Activated CD4-positive, alpha-beta T cell treated with anti-CD3 and anti-CD28 coated beads, Interleukin-10, Interleukin-2, amounts not matched to agents 100 ng/mL and 50 ng/mL, durations not matched to agents 16 hours and 8 hours (primary cell): ENCODE data around the gene PLD1.

Experiments
- DNase-seq: peaks from one replicate; pipeline ENCODE4 v3.0.0-alpha.2; 2020

Gene PLD1

DNA sequence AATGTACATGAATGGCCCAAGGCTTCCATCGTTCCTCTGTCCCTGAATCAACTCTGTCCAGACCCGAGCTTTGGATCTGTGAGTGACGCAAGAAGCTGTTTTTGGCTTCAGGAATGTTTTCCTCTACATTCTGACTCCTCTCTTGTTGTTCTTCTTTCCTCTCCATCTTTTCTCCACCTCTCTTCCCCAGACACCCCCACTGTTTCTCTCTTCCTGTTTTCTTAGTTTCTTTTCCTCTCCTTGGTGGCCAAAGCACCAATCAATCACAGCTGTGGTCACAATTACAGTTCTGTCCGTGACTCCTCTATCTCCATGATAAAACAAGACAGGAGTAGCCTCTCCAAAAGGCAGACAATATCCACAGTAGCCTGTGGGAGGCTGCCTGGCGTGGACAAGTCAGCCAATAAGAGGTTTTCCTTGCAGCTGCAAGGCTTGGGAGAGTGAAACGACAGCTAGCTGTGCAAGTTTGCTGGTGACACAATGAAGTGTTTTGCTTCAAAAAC is 28.0 kb upstream of the PLD1 start:
- DNase-seq = no peak

DNA sequence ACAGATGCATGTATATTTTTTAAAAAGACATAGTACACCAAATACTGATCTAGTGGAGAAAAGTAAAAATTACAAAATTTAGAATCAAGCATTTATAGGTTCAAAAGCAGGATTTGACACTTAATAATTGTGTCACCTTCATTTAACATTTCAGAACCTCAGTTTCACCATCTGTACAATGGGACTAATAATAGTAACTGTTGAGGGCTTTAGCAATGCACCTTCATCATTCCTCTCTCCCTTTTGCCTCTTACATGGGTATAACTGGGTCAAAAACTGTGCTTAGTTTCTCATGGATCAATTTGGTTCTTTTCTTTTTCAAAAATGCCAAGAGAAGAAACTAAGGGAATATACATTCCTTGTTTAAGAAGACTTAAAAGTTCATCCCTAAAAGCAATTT is 27.4 kb upstream of the PLD1 start:
- DNase-seq = no peak

DNA sequence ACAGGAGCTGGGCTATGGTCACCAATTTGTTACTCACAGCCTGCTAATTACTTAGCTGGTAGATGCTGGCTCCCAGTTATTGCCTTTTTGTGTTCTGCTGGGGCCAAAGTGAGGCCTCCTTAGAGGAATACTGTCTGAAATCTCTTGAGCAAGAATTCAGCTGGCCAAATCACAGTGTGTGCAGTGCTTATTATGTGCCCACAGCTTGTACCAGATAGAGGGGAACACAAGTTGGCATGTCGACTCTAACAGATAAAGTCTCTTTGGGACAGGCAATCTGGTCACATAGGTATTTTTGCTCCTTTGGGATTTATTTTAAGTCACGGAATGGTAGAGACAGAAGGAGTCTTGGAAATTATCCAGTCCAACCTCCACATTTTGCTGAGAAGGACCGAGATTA is 26.6 kb upstream of the PLD1 start:
- no peak for DNase-seq

DNA sequence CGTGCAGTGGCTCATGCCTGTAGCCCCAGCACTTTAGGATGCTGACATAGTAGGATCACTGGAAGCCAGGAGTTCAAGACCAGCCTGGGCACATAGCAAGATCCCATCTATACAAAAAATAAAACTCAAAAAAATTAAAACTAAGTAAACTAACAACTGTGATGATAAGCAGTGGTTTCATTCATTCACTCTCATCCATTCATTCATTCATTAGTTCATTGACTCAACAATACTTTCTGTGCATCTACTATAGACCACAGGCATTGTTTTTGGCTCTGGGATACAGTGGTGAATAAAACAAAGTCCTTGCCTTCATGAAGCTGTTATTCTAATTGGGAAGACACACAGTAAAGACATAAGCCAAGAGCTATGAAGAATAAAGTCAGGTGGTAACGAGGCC is 25.3 kb upstream of the PLD1 start:
- no peak for DNase-seq

- DNase-seq = no peak
These were observed 24.8 kb upstream of the PLD1 start for GRCh38 chr3:171835116-171835515.

GRCh38 chr3:171834461-171834801 is 24.1 kb upstream of the PLD1 start:
- DNase-seq = no peak

- peak; percentile 35 for DNase-seq
These were observed 23.6 kb upstream of the PLD1 start for GRCh38 chr3:171833789-171834460.

GRCh38 chr3:171832989-171833388 is 22.7 kb upstream of the PLD1 start:
- DNase-seq = no peak

DNA sequence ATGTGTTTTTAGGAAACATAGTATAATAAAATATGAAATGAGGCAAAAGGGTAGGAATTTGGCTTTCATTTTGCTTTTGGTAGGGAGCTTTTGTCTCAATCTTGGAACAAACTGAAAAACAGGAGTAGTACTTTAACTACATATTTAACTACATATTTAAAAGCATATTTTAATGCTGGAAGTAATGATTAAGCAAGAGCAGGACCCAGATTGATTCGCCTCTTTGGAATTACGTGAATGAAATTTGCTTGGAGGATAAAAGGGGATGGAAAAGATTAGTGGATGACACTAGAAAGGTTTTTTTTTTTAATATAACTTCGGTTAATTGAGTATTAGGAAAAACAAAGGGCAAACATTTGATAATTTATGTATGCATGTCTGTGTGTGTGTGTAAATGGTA is 21.7 kb upstream of the PLD1 start:
- DNase-seq = no peak

DNA sequence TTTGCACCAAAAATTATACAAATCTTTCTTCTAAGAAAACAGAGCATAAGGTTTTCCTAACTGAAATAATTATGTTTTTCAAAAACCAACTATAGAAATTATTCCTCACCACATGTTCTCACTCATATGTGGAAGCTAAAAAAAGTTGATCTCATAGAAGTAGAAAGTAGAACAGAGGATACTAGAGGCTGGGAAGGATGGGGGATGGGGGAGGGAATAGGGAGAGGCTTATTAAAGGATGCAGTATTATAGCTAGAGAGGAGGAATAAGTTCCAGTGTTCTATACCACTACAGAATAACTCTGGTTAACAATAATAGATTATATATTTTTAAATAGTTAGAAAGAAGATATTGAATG is 20.2 kb upstream of the PLD1 start:
- no peak for DNase-seq

- DNase-seq = peak; percentile 29
These were observed 19.7 kb upstream of the PLD1 start for GRCh38 chr3:171829841-171830517.

DNA sequence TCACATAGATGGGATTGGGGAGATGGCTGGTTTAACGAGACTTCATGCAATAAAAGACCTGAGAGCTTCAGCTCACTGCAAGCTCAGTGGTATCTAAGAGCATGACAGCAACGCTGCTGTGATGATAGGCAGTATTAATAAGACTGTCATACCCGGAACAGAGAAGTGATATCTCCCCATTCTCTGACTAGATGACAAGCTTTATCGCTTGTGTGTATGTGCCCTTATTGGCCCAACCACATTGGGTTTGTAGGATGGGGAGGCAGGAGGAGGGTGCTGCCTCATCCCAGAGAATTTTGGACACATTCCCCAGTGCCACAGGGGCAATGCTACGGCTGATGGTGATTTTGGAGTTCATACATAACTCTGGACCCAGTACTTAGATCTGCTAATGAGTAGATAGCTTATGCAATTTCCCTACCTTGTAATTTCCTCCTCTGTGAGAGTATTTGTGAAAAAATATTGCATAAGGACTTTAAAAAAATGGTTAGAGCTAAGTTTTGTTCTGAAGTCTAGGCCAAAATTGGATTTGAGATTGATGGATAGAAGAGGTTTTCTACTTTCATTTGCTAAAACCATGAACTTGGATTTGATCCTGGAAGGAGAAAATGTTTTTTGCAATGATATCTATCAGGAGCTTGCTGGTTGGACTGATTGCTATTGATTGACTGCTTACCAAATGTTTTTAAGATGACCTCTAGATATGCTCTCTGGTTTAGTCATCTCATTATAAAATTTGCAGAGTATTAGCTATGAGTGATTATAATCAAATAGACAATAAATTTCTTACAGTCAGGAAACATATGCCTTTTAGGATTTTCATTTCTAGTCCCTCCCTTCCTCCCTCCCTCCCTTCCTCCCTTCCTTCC is 18.9 kb upstream of the PLD1 start:
- DNase-seq = no peak

GRCh38 chr3:171827836-171828458 is 17.7 kb upstream of the PLD1 start:
- peak; percentile 25 for DNase-seq

DNA sequence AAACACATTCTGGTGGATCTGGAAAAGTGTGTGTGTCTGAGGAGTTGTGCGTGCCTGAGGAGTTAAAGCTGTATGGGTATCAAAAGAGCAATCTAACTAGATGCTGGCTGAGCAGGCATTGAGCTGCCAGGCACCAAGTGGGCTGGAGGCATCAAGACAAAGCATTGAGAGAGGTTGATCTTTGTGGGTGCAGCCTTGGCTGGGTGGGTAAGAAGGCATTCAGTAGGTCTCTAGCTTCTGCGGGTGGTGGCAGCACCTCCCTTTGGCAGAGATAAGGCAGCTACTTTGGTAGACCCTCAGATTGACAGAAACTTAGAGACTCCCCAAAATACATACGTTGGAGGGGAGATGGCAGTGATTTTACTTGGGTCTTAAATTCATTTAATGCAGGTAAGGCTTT is 17.1 kb upstream of the PLD1 start:
- no peak for DNase-seq

- no peak for DNase-seq
These were observed 15.0 kb upstream of the PLD1 start for GRCh38 chr3:171825222-171825828.

DNA sequence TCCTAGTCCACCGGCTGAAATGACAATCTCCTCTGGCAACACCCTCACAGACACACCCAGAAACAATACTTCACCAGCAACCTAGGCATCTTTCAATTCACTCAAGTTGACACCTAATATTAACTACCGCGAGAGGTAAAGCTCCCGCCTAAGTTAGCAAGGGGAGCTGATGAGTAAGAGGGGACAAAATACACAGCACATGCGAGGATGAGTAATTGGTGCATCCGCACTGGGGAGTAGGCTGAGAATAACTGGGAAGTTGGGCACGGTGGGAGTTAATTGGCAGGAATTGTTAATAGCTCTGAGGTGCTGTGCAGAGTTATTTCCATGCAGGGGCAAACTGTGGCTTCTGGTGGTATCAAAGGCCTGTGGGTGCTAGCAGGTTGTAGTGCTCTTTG is 14.5 kb upstream of the PLD1 start:
- no peak for DNase-seq

GRCh38 chr3:171824116-171824515 is 13.8 kb upstream of the PLD1 start:
- DNase-seq = no peak

DNA sequence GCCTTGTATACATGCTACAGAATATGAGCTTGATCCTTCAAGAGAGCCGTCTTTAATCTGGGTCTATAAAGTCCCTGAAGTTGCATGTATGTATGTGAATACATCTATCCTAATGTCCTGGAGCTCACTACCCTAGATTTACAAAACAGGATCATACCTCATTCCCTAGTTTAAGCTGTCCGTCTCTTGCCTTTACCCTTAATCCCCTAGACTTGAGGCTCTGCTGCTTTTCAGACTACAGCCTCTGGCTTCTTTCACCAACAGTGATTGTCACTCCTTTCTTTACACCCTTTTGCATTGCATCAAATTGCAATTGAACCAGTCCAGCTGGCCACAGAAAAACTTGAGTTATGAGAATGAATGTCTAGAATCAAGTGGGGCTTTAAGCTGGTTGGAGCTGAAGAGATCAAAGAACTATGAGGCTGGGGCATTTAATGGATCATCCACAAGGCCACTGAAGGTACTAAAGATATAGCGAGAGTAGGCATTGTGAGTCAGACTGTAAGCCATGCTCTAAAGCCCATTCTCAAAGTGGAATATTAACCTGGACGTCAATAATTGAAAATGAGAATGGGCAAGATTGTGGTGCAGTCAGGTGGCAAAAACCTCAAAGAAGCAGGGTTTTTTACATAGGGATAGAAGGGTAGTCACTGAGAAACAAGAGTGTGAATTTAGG is 12.3 kb upstream of the PLD1 start:
- no peak for DNase-seq

DNA sequence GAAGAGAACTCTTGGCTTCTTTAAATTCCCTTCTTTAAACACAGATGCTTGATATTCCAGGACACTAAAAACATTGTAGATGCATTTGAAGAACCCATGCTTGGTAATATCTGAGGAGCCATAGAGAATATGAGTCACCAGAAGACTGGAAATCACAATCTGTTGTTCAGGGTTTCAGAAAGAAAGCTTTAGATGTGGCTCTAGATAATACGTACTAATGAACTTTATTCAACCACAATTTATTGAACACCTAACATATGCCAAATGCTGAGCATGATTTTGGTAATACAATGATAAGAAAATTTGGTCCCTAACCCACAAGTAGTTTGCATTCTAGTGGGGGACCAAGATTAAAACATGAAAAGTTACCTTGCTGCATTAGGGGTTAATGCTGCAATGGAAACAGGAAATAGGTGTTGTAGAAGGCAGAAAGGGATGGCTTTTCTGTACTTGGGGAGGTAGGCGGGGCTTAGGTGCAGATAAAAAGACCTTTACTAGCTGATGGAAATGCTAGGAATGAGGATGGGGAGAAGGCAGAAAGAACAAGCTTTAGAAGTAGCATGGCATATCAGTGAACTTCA is 11.6 kb upstream of the PLD1 start:
- no peak for DNase-seq

DNA sequence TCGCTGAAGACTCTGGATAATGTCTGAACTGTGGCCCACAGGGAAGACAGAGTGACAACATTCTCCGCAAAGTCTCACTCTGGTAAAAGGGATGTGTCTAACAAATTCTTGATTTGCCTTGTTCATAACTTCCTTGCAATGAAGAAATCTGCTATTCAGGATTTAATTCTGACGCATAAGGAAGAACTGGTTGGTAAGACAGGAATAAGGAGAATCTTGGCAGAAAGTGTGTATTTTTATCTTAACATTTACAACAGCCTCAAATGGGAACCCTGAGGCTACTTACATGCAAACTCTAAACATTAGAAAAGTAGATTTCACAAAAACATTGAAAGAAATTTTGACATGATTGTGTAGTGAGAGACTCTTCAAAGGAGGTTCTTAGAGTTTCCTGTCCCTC is 10.8 kb upstream of the PLD1 start:
- no peak for DNase-seq

- no peak for DNase-seq
These were observed 7.0 kb upstream of the PLD1 start for GRCh38 chr3:171817074-171817800.
